Colonic mucosa (tissue), 4 donors: ENCODE data around the gene PFKL. TPM values are rescaled to one million over a fixed set of nuclear protein-coding genes. Genes with fewer than 3 reads are reported as not detected.
"Not testable (repeated sequence)": the region's sequence is repeated elsewhere in the genome, so short reads cannot be mapped to it uniquely, and the experiment has no call there.

Experiments used
- DNase-seq: peaks from one replicate; pipeline ENCODE4 v3.0.0-alpha.2; 2020
- H3K27ac ChIP-seq: fragments of 200-600 bp; one replicate; pipeline ENCODE4 v1.8.0; 2021
- H3K27me3 ChIP-seq: fragments of 200-600 bp; one replicate; pipeline ENCODE4 v1.8.0; 2021
- H3K36me3 ChIP-seq: fragments of 200-600 bp; one replicate; pipeline ENCODE4 v1.8.0; 2021
- H3K4me1 ChIP-seq: fragments of 200-600 bp; one replicate; pipeline ENCODE4 v1.8.0; 2021; ENCODE audit warnings: mild to moderate bottlenecking
- H3K4me3 ChIP-seq: fragments of 200-600 bp; one replicate; pipeline ENCODE4 v1.8.0; 2021
- H3K9ac ChIP-seq, 2 donors: one replicate each; pipeline ENCODE4 v1.7.0; 2013; ENCODE audit warnings: control low read depth in 2 of 2, low read depth in 2 of 2, low read length in 2 of 2
- H3K9me3 ChIP-seq: fragments of 200-600 bp; one replicate; pipeline ENCODE4 v1.8.0; 2021
- CTCF ChIP-seq: fragments of 200-600 bp; IDR thresholded peaks from one replicate; pipeline ENCODE4 v1.8.0; 2022; ENCODE audit warnings: antibody characterized with exemption, mild to moderate bottlenecking
- intact Hi-C: fragments of 100-400 bp; cut with DNase I; formaldehyde crosslinking; loops from one replicate; pipeline ENCODE4 v1.14.1; 2022
- total RNA-seq, 2 donors: library from RNA; stranded (reverse); fragmentation: NEBNext Ultra II Directional in 1 of 2; extraction: Animal tissue kit (Norgen Biotek cat#: 25700) in 1 of 2; gene quantifications; one replicate each; pipeline ENCODE4 v1.2.1, GENCODE V29; 2021
- donor health status: healthy.
- donor health status: DM: no; HTN: no; CAD: no.
- donor health status: DM: no; HTN: no; CAD: no.

PFKL gene
- total RNA-seq, 2 donors from 2014 or later = 300 to 332 TPM

GRCh38 chr21:44360159-44360558 is 60.3 kb downstream of the PFKL start:
- Histone ChIP-seq H3K4me1 (no peaks in the 10 kb centered on the region), H3K27ac (no peak overlapping the region), H3K4me3 (no peak overlapping the region), H3K27me3 (no peaks in the 10 kb centered on the region), H3K9ac (no peak overlapping the region), H3K9me3 (no peaks in the 10 kb centered on the region), H3K36me3 (no peaks in the 10 kb centered on the region)
- no peak for DNase-seq
- intact Hi-C loops = no loop called here
- no peak for TF ChIP-seq CTCF

GRCh38 chr21:44361903-44362302 is 62.0 kb downstream of the PFKL start:
- DNase-seq, H3K4me1 ChIP-seq, H3K27ac ChIP-seq, H3K9ac ChIP-seq, H3K4me3 ChIP-seq, intact Hi-C loops, H3K9me3 ChIP-seq, H3K27me3 ChIP-seq, H3K36me3 ChIP-seq: not testable (repeated sequence)

GRCh38 chr21:44363278-44363677 is 63.4 kb downstream of the PFKL start:
- H3K4me3 ChIP-seq = no peak overlapping the region
- no peaks in the 10 kb centered on the region for H3K27me3 ChIP-seq
- H3K27ac ChIP-seq = no peak overlapping the region
- H3K4me1 ChIP-seq = no peaks in the 10 kb centered on the region
- intact Hi-C loops = no loop called here
- H3K9me3 ChIP-seq = no peaks in the 10 kb centered on the region
- no peaks in the 10 kb centered on the region for H3K36me3 ChIP-seq
- no peak for DNase-seq
- H3K9ac ChIP-seq = no peak overlapping the region
- no peak for TF ChIP-seq CTCF

GRCh38 chr21:44364151-44365053 is 64.5 kb downstream of the PFKL start:
- no peaks in the 10 kb centered on the region for H3K4me1 ChIP-seq
- H3K27me3 ChIP-seq = peaks cover 7% of the 10 kb centered on the region
- intact Hi-C loops = no loop called here
- H3K36me3 ChIP-seq = no peaks in the 10 kb centered on the region
- no peak overlapping the region for H3K9ac ChIP-seq
- H3K27ac ChIP-seq = no peak overlapping the region
- H3K4me3 ChIP-seq = no peak overlapping the region
- no peaks in the 10 kb centered on the region for H3K9me3 ChIP-seq
- TF ChIP-seq CTCF = no peak
- DNase-seq = no peak

GRCh38 chr21:44365251-44365966 is 65.6 kb downstream of the PFKL start:
- TF ChIP-seq CTCF = no peak

More at GRCh38 chr21:44365251-44365966, 65.6 kb downstream of the PFKL start:
- no peak overlapping the region for H3K9ac ChIP-seq
- no peaks in the 10 kb centered on the region for H3K4me1 ChIP-seq
- H3K36me3 ChIP-seq = no peaks in the 10 kb centered on the region
- no peak overlapping the region for H3K4me3 ChIP-seq
- no peak for DNase-seq
- H3K27me3 ChIP-seq = peaks cover 7% of the 10 kb centered on the region
- H3K27ac ChIP-seq = no peak overlapping the region
- intact Hi-C loops = no loop called here
- no peaks in the 10 kb centered on the region for H3K9me3 ChIP-seq
